Heart right ventricle (tissue), 16 donors: Measurements from ENCODE around the gene AP5Z1. TPM values are rescaled to one million over a fixed set of nuclear protein-coding genes. Genes with fewer than 3 reads are reported as not detected.

Source experiments
- ATAC-seq, 8 donors: fragments of 200-7000 bp; cut with Tn5 transposase; one replicate each; pipeline ENCODE4 v1.9.1; 2020; ENCODE audit warnings: mild to moderate bottlenecking in 8 of 8, moderate library complexity in 8 of 8, moderate number of reproducible peaks in 1 of 8
- DNase-seq, 2 donors: peaks; one replicate each; pipeline ENCODE4 v3.0.0-alpha.2; 2020
- H3K27ac ChIP-seq, 10 donors: fragments of 200-600 bp; sonication (generic) in 2 of 10; one replicate each; pipeline versions ENCODE4 v1.5.0 to v1.8.0; 2020 to 2022; ENCODE audit warnings: mild to moderate bottlenecking in 3 of 10
- H3K27me3 ChIP-seq, 7 donors: fragments of 200-600 bp; one replicate each; pipeline ENCODE4 v1.8.0; 2021 to 2022; ENCODE audit warnings: mild to moderate bottlenecking in 2 of 7
- H3K36me3 ChIP-seq, 9 donors: fragments of 200-600 bp; sonication (generic) in 1 of 9; one replicate each; pipeline versions ENCODE4 v1.5.0 to v1.8.0; 2020 to 2022; ENCODE audit warnings: mild to moderate bottlenecking in 2 of 9
- H3K4me1 ChIP-seq, 9 donors: fragments of 200-600 bp; sonication (generic) in 1 of 9; one replicate each; pipeline versions ENCODE4 v1.5.0 to v1.8.0; 2020 to 2022; ENCODE audit warnings: mild to moderate bottlenecking in 4 of 9
- H3K4me3 ChIP-seq, 10 donors: fragments of 200-600 bp; sonication (generic) in 2 of 10; one replicate each; pipeline versions ENCODE4 v1.5.0 to v1.8.0; 2020 to 2022; ENCODE audit warnings: mild to moderate bottlenecking in 7 of 10, moderate library complexity in 2 of 10
- H3K9me3 ChIP-seq, 11 donors: fragments of 200-600 bp in 10 of 11; sonication (generic) in 2 of 11; one replicate each; pipeline versions ENCODE4 v1.5.0 to v1.8.0; 2013 to 2022; ENCODE audit warnings: mild to moderate bottlenecking in 2 of 11, control low read depth in 1 of 11, moderate library complexity in 1 of 11
- WGBS, 2 donors: extraction: QIAGEN DNeasy Blood & Tissue Kit; methylation state at CpG; one replicate each; pipeline ENCODE4 v1.1.7; 2013; ENCODE audit warnings: inconsistent platforms in 1 of 2; 5-methylcytosine and 5-hydroxymethylcytosine counted together
- intact Hi-C, 10 donors: fragments of 100-400 bp; cut with DNase I; formaldehyde crosslinking; loops; one replicate each; pipeline versions ENCODE4 v1.11.1 to v1.14.2; 2022
- polyA plus RNA-seq, 2 donors: library from polyadenylated mRNA; stranded (reverse); fragments of 200-250 nt; gene quantifications; one replicate each; pipeline ENCODE4 v1.2.3, GENCODE V29; 2013
- total RNA-seq, 10 donors: library from RNA; stranded (reverse); fragmentation: NEBNext Ultra II Directional in 3 of 10; extraction: Animal tissue kit (Norgen Biotek cat#: 25700) in 3 of 10; gene quantifications; one replicate each; pipeline versions ENCODE4 v1.2.1 to v1.2.4, GENCODE V29; 2021 to 2023
- TF ChIP-seq, protein P1 (sequence below), 9 donors: fragments of 200-600 bp; sonication (generic) in 2 of 9; IDR thresholded peaks; one replicate each; pipeline versions ENCODE4 v1.5.0 to v1.8.0; 2021 to 2022; ENCODE audit warnings: antibody characterized with exemption in 9 of 9, mild to moderate bottlenecking in 5 of 9, moderate library complexity in 1 of 9
- donor health status: Arrhythmogenic right ventricular cardiomyopathy.
- donor health status: ischemic (EF 13 %, LVEDD 7.1; RV severe dilation, severe dysfunction).
- donor health status: healthy with polysubstance abuse.
- donor health status: DM: no; HTN: yes; CAD: no.
- donor health status: DM: no; HTN: no; CAD: no.
- donor health status: ischemic (EF 25% LVEDD 6.9; RV normal size, moderate dysfunction).
- donor health status: ischemic (EF 25% LVEDD 5.7; RV mildly dilated, moderate dysfunction).
- donor health status: healthy.
- donor health status: DM: yes; HTN: yes; CAD: no.
- donor health status: Ischemic cardiomyopathy.
- donor health status: ischemic (EF 35%, LVEDD 5.7; RV mildly dilated, moderate dysfunction).
- donor health status: nonischemic (EF 11% LVEDD 7.7; RV severe dilation, severe dysfunction).
- donor health status: DM: yes; HTN: yes; CAD: no.
- donor health status: PGD.
- donor health status: ischemic (EF 29% LVEDD 5.4; RV normal size, mild dysfunction).
- donor health status: nonischemic (EF 23%, LVEDD 6.1; RV moderate dilation, normal function).

Gene AP5Z1
- total and polyA plus RNA-seq, 12 donors: 8.5 to 30.9 (median 12.7) TPM

DNA sequence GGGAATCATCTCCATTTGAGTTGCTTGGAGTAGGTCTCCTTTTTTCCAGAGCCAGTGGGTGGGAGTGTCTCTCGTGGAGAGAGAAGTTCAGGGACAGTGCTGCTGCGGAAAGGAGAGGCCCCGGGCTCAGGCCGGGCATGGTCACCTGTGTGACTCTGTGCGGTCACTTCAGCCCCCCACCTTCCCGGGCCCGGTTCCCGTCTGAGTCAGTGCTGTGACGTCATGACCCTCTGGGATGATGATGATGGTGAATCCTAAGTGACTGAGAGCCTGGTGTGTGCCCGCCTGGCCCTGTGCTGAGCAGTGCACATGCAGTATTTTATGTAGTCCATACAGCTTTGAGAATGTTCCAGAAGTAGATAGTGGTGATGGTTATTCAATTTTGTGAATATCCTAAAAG lies 32.6 kb upstream of the AP5Z1 start:
- no peak for DNase-seq
- Histone ChIP-seq H3K27ac (peak overlapping the region in 3 of 10 donors; percentile 91 to 97 (median 94)), H3K4me3 (no peak overlapping the region), H3K27me3 (no peaks in the 10 kb centered on the region), H3K36me3 (peaks cover 0 to 34% (median 22%) of the 10 kb centered on the region in 9 donors), H3K4me1 (peaks cover 13 to 75% (median 68%) of the 10 kb centered on the region in 9 donors), H3K9me3 (no peaks in the 10 kb centered on the region)
- TF ChIP-seq, protein P1, sequence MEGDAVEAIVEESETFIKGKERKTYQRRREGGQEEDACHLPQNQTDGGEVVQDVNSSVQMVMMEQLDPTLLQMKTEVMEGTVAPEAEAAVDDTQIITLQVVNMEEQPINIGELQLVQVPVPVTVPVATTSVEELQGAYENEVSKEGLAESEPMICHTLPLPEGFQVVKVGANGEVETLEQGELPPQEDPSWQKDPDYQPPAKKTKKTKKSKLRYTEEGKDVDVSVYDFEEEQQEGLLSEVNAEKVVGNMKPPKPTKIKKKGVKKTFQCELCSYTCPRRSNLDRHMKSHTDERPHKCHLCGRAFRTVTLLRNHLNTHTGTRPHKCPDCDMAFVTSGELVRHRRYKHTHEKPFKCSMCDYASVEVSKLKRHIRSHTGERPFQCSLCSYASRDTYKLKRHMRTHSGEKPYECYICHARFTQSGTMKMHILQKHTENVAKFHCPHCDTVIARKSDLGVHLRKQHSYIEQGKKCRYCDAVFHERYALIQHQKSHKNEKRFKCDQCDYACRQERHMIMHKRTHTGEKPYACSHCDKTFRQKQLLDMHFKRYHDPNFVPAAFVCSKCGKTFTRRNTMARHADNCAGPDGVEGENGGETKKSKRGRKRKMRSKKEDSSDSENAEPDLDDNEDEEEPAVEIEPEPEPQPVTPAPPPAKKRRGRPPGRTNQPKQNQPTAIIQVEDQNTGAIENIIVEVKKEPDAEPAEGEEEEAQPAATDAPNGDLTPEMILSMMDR (IDR thresholded peaks at IDR 0.05): no peak
- intact Hi-C loops: loop anchor here in 3 of 10 donors (5.0 to 10.0 kb wide), 3 partner anchors 36 to 61 kb away; partner anchors contain the start of gene FOXK1 (in 2 of the 3)
- no peak for ATAC-seq
- 88 to 93% methylated on average over 10 of the region's 10 CpGs for WGBS, 2 donors

DNA sequence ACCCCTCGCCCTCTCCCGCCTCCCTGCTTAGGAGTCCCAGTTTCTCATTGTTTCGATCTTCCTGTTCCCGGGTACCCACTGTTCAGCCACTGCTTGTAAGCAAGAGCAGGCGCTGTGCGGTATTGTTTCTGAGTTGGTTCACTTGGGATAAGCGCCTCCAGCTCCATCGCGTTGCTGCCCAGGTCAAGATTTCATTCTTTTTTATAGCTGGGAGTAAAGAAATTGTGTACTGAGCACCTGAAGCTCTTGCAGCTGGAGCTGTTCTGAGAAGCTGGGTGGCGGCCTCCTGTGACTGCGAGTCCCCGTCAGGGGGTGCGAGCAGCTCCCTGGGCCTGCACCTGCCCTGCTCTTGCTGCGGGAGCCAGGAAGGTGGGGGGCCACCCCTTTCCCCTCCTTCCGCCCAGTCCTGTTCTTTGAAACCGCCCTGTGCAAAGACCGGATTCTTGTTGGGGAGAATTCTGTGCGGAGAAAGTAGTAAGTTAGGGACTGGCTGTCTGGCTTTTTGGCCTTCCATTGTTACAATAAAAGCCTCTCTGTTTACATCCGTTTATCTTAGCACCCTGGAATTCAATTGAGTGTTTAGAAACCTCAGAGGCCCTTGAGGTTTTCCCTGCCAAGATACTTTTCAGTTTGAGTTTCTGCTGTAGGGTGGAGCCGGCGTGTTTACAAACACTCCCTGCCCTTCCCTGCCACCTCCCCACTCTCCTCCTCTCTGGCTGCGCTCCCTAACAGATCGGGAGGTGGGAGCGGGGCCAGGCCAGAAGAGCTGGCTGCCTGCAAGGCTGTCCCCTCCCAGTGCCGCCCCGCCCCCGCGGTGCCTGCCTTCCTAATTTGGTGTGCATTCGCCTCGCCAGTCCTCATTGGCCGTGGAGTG lies 30.8 kb upstream of the AP5Z1 start:
- DNase-seq: peak; percentile 99 to 100
- Histone ChIP-seq H3K4me1 (peaks cover 16 to 74% (median 66%) of the 10 kb centered on the region in 9 donors), H3K36me3 (peaks cover 0 to 34% (median 22%) of the 10 kb centered on the region in 9 donors), H3K27me3 (no peaks in the 10 kb centered on the region), H3K4me3 (peak overlapping the region in 6 of 10 donors; percentile 24 to 47 (median 37)), H3K9me3 (no peaks in the 10 kb centered on the region), H3K27ac (peak overlapping the region; percentile 81 to 97 (median 92))
- intact Hi-C loops: loop anchor here in 7 of 10 donors (2.0 to 10.0 kb wide), 6 partner anchors 37 to 104 kb away; partner anchors contain the start of gene FOXK1 (in 5 of the 7)
- peak; percentile 93 to 95 (median 94) for ATAC-seq
- WGBS, 2 donors: 14% methylated on average over 31 of the region's 31 CpGs
- TF ChIP-seq, protein P1 (IDR thresholded peaks at IDR 0.05): no peak

DNA sequence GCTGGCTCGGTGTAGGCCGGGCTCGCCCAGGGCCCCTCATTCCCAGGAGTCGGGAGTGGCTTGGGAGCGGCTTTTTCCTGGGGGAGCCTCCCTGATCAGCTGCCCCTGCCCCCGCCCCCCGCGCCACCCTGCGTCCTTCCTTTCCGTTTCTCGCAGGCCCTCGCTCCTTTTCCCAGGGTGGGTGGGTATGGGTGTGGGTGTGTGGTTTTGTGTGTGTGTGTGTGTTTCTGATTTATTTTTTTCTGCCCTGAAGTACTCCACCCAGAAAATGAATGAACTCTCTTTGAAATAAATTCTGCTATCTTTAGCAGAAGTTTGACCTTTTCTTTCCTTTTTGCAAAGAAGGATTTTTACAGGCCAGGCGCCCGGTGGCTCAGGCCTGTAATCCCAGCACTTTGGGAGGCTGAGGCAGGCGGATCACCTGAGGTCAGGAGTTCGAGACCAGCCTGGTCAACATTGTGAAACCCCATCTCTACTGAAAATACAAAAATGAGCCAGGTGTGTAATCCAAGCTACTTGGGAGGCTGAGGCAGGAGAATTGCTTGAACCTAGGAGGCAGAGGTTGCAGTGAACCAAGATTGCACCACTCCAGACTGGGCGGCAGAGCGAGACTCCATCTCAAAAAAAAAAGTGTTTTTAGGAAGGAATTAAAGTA lies 30.0 kb upstream of the AP5Z1 start:
- WGBS, 2 donors: 20 to 23% methylated on average over 18 of the region's 18 CpGs
- Histone ChIP-seq H3K27ac (peak overlapping the region; percentile 81 to 97 (median 92)), H3K4me1 (peaks cover 16 to 67% (median 61%) of the 10 kb centered on the region in 9 donors), H3K27me3 (no peaks in the 10 kb centered on the region), H3K9me3 (no peaks in the 10 kb centered on the region), H3K4me3 (peak overlapping the region in 7 of 10 donors; percentile 1 to 47 (median 37)), H3K36me3 (peaks cover 0 to 34% (median 22%) of the 10 kb centered on the region in 9 donors)
- TF ChIP-seq, protein P1 (IDR thresholded peaks at IDR 0.05): no peak
- DNase-seq (no peak), ATAC-seq (no peak)
- intact Hi-C loops: loop anchor here in 6 of 10 donors (2.0 to 10.0 kb wide), 6 partner anchors 38 to 105 kb away; partner anchors contain the start of gene FOXK1 (in 4 of the 6)
